NB4 (cell line): Measurements from ENCODE around the gene NFATC1.

ENCODE experiments used
- DNase-seq: peaks from one replicate; pipeline ENCODE4 v3.0.0; 2010; ENCODE audit warnings: low read depth
- H3K4me3 ChIP-seq: one replicate; pipeline ENCODE4 v1.5.1; 2011; ENCODE audit warnings: mild to moderate bottlenecking, low read depth, low read length, moderate library complexity
- MYC ChIP-seq: IDR thresholded peaks from 2 replicates; pipeline ENCODE4 v1.6.1; 2011; ENCODE audit warnings: low read depth, low read length
- POLR2A ChIP-seq: IDR thresholded peaks from 2 replicates; pipeline ENCODE4 v1.6.1; 2011; ENCODE audit warnings: mild to moderate bottlenecking; ENCODE audit not compliant: insufficient read length; ENCODE audit errors: extremely low read depth
- TF ChIP-seq, protein P1 (sequence below): IDR thresholded peaks from one replicate; pipeline ENCODE4 v1.5.1; 2012; ENCODE audit warnings: low read depth, low read length
- TF ChIP-seq, protein P2 (sequence below): IDR thresholded peaks from 2 replicates; pipeline ENCODE4 v1.6.1; 2011; ENCODE audit warnings: low read depth, low read length

Gene NFATC1

GRCh38 chr18:79574938-79575525 is 179.3 kb downstream of the NFATC1 start:
- TF ChIP-seq, protein P1, sequence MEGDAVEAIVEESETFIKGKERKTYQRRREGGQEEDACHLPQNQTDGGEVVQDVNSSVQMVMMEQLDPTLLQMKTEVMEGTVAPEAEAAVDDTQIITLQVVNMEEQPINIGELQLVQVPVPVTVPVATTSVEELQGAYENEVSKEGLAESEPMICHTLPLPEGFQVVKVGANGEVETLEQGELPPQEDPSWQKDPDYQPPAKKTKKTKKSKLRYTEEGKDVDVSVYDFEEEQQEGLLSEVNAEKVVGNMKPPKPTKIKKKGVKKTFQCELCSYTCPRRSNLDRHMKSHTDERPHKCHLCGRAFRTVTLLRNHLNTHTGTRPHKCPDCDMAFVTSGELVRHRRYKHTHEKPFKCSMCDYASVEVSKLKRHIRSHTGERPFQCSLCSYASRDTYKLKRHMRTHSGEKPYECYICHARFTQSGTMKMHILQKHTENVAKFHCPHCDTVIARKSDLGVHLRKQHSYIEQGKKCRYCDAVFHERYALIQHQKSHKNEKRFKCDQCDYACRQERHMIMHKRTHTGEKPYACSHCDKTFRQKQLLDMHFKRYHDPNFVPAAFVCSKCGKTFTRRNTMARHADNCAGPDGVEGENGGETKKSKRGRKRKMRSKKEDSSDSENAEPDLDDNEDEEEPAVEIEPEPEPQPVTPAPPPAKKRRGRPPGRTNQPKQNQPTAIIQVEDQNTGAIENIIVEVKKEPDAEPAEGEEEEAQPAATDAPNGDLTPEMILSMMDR, result no peak
- TF ChIP-seq, protein P2, sequence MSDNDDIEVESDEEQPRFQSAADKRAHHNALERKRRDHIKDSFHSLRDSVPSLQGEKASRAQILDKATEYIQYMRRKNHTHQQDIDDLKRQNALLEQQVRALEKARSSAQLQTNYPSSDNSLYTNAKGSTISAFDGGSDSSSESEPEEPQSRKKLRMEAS, result 0 out of 2 replicates have a peak, but pooled peaks have one; percentile 4
- H3K4me3 ChIP-seq, result no peak overlapping the region
- peak; percentile 92 for DNase-seq

DNA sequence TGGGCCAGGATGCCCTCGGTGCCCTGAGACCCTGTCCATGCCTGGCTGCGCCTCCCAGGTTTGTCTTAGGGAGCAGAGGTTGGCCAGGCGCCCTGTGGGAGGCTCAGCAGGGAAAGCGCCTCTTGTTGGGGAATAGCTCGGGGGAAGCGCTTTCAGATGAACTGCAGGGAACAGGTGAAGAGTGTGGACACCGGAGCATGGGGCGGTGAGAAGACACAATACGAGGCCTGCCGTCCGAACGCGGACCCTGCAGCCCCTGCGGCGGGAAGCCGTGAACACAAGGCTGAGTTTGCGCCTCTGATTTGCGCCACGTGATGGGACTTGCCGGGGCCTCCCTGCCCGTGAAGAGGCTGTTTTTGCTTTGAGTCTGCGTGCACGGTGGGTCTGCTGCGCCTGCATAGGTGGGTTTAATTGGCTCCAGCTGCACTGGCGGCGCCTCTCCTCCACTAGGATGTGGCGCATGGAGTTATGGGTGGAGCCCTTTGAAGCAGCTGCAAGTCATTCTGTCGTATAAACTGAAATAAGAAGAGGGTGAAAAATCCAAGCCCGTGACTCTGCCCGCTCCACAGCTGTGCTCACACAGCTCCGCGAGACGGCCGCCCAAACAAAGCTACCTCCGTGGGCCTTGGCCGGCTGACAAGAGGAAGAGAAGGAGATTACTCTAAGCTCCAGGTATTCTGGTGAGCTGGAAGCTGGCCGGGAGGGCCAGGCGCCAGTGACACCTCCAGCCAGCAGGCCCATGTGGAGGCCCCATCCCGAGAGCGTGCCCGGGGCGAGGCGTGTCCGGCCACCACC is 180.4 kb downstream of the NFATC1 start:
- no peak for DNase-seq
- no peak for TF ChIP-seq MYC
- TF ChIP-seq, protein P1, result no peak
- TF ChIP-seq POLR2A, result no peak
- TF ChIP-seq, protein P2, result no peak
- H3K4me3 ChIP-seq, result no peak overlapping the region

GRCh38 chr18:79576686-79577351 is 181.1 kb downstream of the NFATC1 start:
- DNase-seq, result no peak
- TF ChIP-seq POLR2A (no peak), MYC (no peak)
- TF ChIP-seq, protein P2, result no peak
- TF ChIP-seq, protein P1, result no peak
- no peak overlapping the region for H3K4me3 ChIP-seq

DNA sequence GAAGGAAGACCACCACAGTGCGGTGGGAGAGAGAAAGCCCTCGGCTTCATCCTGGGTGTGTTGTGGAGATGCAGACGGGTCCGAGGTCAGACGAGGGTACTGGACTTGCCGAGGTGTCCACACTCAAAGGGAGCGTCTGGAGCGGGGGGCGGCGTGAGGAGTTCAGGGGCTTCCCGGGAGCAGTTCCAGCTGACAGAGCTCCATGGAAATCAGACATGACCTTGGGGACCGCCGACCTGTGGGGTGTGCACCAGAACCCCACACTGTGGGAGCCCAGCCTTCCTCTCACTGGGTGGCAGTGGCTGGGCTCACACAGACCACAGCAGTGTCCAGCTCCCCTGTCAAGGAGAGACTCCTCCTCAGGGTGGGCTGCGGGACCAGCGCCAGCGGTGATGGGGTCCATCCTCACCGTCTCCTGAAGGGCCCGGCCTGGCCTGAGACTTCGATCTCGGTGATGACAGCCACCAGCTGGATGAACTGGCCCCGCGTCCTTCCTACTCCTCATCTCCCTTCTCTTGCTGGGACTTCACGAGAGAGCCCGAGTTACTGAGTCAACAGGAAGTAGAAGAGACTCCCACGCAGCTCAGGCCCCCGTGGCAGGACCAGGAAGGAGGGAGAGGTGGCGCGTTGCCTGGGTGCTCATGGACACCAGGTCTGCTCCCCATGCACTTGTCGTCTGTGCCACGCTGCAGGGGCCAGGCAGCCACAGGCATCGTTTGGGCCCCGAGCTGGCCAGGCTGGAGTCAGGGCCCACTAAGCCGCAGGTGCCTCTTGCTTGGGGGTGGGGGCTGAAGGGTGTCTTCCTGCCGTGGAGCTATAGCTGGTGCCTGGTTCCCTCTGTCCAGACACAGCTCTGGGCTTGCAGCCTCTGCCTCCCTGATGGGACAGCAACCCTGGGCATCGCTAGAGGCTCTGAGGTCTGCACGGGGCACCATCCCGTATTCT is 182.0 kb downstream of the NFATC1 start:
- DNase-seq, result peak; percentile 90
- TF ChIP-seq, protein P1, result no peak
- TF ChIP-seq, protein P2, result no peak
- TF ChIP-seq POLR2A, result no peak
- TF ChIP-seq MYC, result no peak
- H3K4me3 ChIP-seq, result no peak overlapping the region
